SIG-M5 treated with dmso at 0.1 percent for 504 hours (cell line): Measurements from ENCODE around the gene DNAJC5.
"Not testable (repeated sequence)": the region's sequence is repeated elsewhere in the genome, so short reads cannot be mapped to it uniquely, and the experiment has no call there.

Source experiments
- DNase-seq: peaks from one replicate; lab custom pipeline; 2025; ENCODE audit not compliant: unreplicated experiment; lab: John Stamatoyannopoulos, UW

Gene DNAJC5

GRCh38 chr20:63966172-63966943 is 71.4 kb downstream of the DNAJC5 start:
- no peak for DNase-seq

- no peak for DNase-seq
These were observed 72.0 kb downstream of the DNAJC5 start for GRCh38 chr20:63966944-63967322.

- no peak for DNase-seq
These were observed 72.6 kb downstream of the DNAJC5 start for GRCh38 chr20:63967330-63968135.

GRCh38 chr20:63968136-63968927 is 73.4 kb downstream of the DNAJC5 start:
- DNase-seq = no peak

GRCh38 chr20:63968928-63969760 is 74.2 kb downstream of the DNAJC5 start:
- no peak for DNase-seq

- peak; percentile 53 for DNase-seq
These were observed 75.2 kb downstream of the DNAJC5 start, which contains the start of gene ZNF512B for GRCh38 chr20:63969838-63970713. ZNF512B (minus strand) TSS chr20:63969930; CDS start chr20:63967950, 1,980 bp downstream.

GRCh38 chr20:63970714-63971431 is 75.9 kb downstream of the DNAJC5 start:
- DNase-seq = no peak

GRCh38 chr20:63971960-63972311 is 77.0 kb downstream of the DNAJC5 start:
- not testable (repeated sequence) for DNase-seq

- no peak for DNase-seq
These were observed 77.6 kb downstream of the DNAJC5 start for GRCh38 chr20:63972312-63973159.

GRCh38 chr20:63973160-63973479 is 78.2 kb downstream of the DNAJC5 start:
- no peak for DNase-seq

- peak; percentile 75 for DNase-seq
These were observed 78.9 kb downstream of the DNAJC5 start for GRCh38 chr20:63973636-63974401.

- no peak for DNase-seq
These were observed 79.7 kb downstream of the DNAJC5 start for GRCh38 chr20:63974402-63975200.

GRCh38 chr20:63976511-63976910 is 81.6 kb downstream of the DNAJC5 start:
- DNase-seq = not testable (repeated sequence)

- DNase-seq = no peak
These were observed 82.2 kb downstream of the DNAJC5 start for GRCh38 chr20:63976980-63977738.

- DNase-seq = peak; percentile 84
These were observed 82.9 kb downstream of the DNAJC5 start for GRCh38 chr20:63977739-63978276.
